Upper lobe of left lung (tissue), 4 donors: ENCODE data around the gene CA10.

Source experiments
- EP300 ChIP-seq, 4 donors: sonication (generic); formaldehyde crosslinking; IDR thresholded peaks; one replicate each; pipeline ENCODE4 v1.5.1; 2017; ENCODE audit warnings: antibody characterized with exemption in 4 of 4, control low read depth in 2 of 4
- POLR2A ChIP-seq, 4 donors: fragments of 450-650 bp; IDR thresholded peaks; one replicate each; pipeline ENCODE4 v1.5.1; 2016 to 2017; ENCODE audit warnings: antibody characterized with exemption in 4 of 4, mild to moderate bottlenecking in 2 of 4
- TF ChIP-seq, protein P1 (sequence below), 6 experiments: fragments of 450-650 bp in 4 of 6; fragments of 200-600 bp in 2 of 6; sonication (generic) in 2 of 6; IDR thresholded peaks; one replicate each; pipeline ENCODE4 v1.5.1; 2016 to 2019; ENCODE audit warnings: antibody characterized with exemption in 6 of 6

DNA sequence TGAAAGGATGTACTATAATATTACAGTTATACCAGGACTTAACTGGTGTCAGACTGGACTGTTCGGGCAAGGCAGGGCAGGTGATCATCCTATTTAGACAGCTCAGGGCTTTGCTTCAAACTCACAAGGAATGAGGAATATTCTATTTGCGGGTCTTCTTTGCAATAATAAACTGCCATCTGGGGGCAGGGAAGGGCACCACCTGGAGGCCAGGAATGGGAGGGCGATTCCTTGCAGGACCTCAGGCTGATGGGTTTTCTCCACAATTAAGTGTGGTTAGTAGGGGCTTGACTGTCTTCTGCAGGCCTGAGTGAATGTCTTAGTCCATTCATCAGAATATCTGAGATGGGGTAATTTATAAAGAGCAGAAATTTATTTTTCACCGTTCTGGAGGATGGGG, 424.1 kb downstream of the CA10 start:
- TF ChIP-seq, protein P1, sequence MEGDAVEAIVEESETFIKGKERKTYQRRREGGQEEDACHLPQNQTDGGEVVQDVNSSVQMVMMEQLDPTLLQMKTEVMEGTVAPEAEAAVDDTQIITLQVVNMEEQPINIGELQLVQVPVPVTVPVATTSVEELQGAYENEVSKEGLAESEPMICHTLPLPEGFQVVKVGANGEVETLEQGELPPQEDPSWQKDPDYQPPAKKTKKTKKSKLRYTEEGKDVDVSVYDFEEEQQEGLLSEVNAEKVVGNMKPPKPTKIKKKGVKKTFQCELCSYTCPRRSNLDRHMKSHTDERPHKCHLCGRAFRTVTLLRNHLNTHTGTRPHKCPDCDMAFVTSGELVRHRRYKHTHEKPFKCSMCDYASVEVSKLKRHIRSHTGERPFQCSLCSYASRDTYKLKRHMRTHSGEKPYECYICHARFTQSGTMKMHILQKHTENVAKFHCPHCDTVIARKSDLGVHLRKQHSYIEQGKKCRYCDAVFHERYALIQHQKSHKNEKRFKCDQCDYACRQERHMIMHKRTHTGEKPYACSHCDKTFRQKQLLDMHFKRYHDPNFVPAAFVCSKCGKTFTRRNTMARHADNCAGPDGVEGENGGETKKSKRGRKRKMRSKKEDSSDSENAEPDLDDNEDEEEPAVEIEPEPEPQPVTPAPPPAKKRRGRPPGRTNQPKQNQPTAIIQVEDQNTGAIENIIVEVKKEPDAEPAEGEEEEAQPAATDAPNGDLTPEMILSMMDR (IDR thresholded peaks at IDR 0.05): peak in 3 of 6 experiments; percentile 18 to 32 (median 23)
- TF ChIP-seq POLR2A (IDR thresholded peaks at IDR 0.05) (no peak), EP300 (IDR thresholded peaks at IDR 0.05) (no peak)
